ENCODE measurements around the gene EIF3B.
"Not testable (repeated sequence)": the region's sequence is repeated elsewhere in the genome, so short reads cannot be mapped to it uniquely, and the experiment has no call there.

GRCh38 chr7:2332606-2333231 lies 21.9 kb upstream of the EIF3B start:
- not testable (repeated sequence) for TF ChIP-seq CTCF (IDR thresholded peaks at IDR 0.05; ENCODE audit: low read depth, low read length); EZH2phosphoT487 (IDR thresholded peaks at IDR 0.05; ENCODE audit: low read depth)
